GM12878 (cell line): ENCODE data around the gene FKBP4. TPM values are rescaled to one million over a fixed set of nuclear protein-coding genes. Genes with fewer than 3 reads are reported as not detected.

ENCODE experiments used
- CUX1 ChIP-seq: IDR thresholded peaks from 2 replicates; pipeline ENCODE4 v1.6.1; 2012; ENCODE audit warnings: improper control_type of control experiment, low read depth, low read length; ENCODE audit not compliant: insufficient replicate concordance
- polyA plus RNA-seq, 11 experiments: library from polyadenylated mRNA; depleted of rRNA in 4 of 11; unstranded in 6 of 11; stranded (reverse) in 5 of 11; fragments of >200 nt; fragmentation: Nextera tagmentation in 4 of 11; fragmentation: Illumina TruSeq in 1 of 11; extraction: Ambion mirVana in 4 of 11; extraction: Trizol in 1 of 11; gene quantifications; 1 replicate in 1 of 11; 2 replicates in 10 of 11; pipeline versions ENCODE4 v1.2.1 to v1.2.3, GENCODE V29; 2011 to 2016; ENCODE audit warnings: inconsistent platforms in 2 of 11, missing spikeins in 2 of 11, low read depth in 1 of 11
- total RNA-seq, 4 experiments: library from RNA; depleted of rRNA in 3 of 4; stranded (reverse); fragments of >200 nt in 3 of 4; fragmentation: Illumina TruSeq in 1 of 4; extraction: Trizol in 1 of 4; gene quantifications; 2 replicates each; pipeline versions ENCODE4 v1.2.1 to v1.2.3, GENCODE V29; 2013 to 2021

The FKBP4 gene
- total and polyA plus RNA-seq, 10 of the 15 experiments (the other 5 are each of a cell fraction or from before 2014, with no cell fraction given): 8.9 to 90.0 (median 45.4) TPM

DNA sequence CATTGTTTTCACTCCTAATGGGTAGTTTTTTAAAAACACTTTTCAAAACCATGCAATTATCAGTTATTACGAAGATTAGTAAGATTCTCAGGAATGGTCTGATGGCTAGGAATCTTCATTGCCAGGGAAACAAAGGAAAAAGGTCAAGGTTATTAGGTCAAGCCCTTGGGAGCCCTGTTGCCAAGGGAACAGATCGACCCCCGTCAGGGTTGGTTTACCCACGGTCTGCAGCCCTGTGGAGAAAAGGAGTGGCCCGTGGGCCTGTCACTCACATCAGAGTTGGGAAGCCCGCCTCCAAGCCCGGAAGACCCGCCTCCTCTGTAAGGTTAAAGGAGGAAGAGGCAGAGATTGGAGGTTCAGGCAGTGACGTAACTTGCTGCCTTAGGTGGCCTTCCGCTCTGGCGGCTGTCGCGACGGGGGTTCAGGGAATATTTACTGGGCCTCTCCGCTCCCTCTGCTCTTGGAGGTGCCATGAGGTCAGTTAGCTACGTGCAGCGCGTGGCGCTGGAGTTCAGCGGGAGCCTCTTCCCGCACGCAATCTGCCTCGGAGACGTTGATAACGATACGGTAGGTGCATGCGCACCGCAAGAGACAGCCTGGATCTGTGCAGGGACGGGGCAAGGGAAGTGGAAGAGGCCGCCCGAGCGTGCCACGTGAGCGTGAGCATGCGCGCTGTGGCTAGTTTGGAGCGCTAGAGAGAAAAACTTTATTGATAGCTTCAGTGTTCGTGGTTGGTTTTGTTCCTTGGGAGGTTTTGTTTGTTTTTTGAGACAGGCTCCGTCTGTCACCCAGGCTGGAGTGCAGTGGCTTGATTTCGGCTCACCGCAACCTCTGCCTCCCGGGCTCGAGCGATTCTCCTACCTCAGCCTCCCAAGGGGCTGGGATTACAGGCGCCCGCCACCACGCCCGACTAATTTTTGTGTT is 17.8 kb downstream of the FKBP4 start, which contains the start of gene ITFG2 (continued):
- TF ChIP-seq CUX1: no peak
- TF ChIP-seq, all 136 proteins: peak for 88
